HG03558 (cell line): ENCODE measurements around the gene IMMP2L.
"Not testable (repeated sequence)": the region's sequence is repeated elsewhere in the genome, so short reads cannot be mapped to it uniquely, and the experiment has no call there.

Experiments used
- ATAC-seq: cut with Tn5 transposase; IDR thresholded peaks from one replicate; pipeline ENCODE4 v1.9.1; 2021; ENCODE audit warnings: moderate number of reproducible peaks; ENCODE audit not compliant: unreplicated experiment; ENCODE audit errors: extremely low read depth

Gene IMMP2L

GRCh38 chr7:111510584-111511378 lies 51.5 kb downstream of the IMMP2L start:
- ATAC-seq, result no peak

GRCh38 chr7:111510062-111510461 lies 52.2 kb downstream of the IMMP2L start:
- no peak for ATAC-seq

DNA sequence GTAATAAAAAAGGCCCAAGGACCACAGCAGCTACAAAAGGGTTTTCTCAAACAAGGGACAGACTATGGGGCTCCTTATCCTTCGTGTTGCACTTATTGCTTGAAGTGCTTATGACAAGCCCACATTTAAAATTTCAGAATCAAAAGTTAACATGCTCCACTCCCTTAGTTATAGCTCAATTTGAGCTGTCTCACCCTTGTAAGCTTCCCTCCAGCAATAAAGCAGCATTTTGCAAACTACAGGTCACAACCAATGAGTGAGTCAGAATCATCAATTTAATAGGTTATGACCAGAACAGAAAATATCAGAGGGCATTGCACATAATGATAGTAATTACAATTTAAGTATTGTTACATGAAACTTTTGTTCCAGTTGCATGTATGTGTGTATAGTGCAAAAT lies 53.0 kb downstream of the IMMP2L start:
- ATAC-seq, result no peak

GRCh38 chr7:111508387-111508786 lies 53.9 kb downstream of the IMMP2L start:
- ATAC-seq, result no peak

DNA sequence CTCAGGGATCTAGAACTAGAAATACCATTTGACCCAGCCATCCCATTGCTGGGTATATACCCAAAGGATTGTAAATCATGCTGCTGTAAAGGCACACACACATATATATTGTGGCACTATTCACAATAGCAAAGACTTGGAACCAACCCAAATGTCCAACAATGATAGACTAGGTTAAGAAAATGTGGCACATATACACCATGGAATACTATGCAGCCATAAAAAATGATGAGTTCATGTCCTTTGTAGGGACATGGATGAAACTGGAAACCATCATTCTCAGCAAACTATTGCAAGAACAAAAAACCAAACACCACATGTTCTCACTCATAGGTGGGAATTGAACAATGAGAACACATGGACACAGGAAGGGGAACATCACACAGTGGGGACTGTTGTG lies 56.9 kb downstream of the IMMP2L start:
- not testable (repeated sequence) for ATAC-seq

- not testable (repeated sequence) for ATAC-seq
Measured at GRCh38 chr7:111501799-111502198, 60.5 kb downstream of the IMMP2L start.

GRCh38 chr7:111499027-111499426 lies 63.3 kb downstream of the IMMP2L start:
- ATAC-seq, result no peak

DNA sequence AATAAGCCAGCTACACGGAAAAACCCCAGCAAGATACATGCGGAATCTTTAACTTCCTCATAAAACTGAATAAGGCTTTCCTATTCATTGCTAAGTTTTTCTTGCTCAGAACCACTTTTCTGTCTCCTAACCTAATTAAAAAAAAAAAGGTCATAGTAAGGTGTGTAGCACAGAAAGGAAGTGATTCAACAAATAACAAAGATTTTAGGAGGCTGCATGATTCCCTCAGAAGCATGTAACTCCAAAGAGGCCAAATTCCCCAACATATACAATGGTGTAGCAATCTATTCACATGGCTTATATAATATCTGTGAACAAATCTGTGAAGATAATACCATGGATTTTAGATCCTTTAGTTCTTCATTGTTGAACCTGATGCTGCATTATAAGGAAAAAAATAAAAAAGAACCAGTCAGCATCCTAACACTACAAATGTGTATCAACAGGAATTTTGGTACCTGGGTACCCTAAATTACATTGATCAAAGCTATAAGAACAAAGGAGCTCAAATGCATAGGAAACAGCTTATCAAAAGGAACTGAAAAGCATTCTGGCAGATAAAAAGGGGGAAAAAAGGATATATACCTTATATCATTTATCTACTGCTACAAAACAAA lies 63.8 kb downstream of the IMMP2L start:
- ATAC-seq, result no peak

DNA sequence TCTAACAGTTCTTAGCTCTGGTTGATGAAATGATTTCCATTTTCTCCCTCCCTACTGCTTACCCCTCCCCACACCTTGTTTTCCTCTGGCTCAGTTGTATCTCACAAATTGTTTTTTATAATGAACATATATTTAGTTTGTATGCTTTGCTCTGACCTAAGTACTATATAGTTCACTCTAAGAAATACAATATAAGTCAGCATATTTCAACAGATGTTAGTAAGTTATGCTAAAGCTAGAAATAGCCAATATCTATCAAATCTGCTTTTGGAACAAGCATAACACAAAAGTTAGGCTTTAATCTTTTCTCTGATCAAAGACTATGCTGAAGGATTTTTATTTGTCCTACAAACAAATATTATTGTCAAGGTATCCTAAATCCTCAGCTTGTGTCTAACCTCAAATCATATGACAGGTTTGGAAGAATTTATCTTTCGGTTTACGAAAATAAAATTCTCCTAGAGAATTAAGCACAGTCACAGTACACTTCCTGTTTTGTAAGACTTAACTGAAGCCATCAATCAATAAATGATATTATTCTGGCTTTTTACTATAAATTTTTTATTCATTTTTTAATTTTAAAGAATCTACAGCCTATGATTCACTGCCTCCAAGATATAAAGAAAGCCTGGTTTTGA lies 67.0 kb downstream of the IMMP2L start:
- ATAC-seq, result no peak

GRCh38 chr7:111492234-111492633 lies 70.1 kb downstream of the IMMP2L start:
- no peak for ATAC-seq

- ATAC-seq, result peak; percentile 66
Measured at GRCh38 chr7:111486472-111487142, 75.7 kb downstream of the IMMP2L start.

- no peak for ATAC-seq
Measured at GRCh38 chr7:111485701-111486380, 76.5 kb downstream of the IMMP2L start.

- ATAC-seq, result no peak
Measured at GRCh38 chr7:111483078-111483477, 79.2 kb downstream of the IMMP2L start.

- no peak for ATAC-seq
Measured at GRCh38 chr7:111477462-111478225, 84.6 kb downstream of the IMMP2L start.

DNA sequence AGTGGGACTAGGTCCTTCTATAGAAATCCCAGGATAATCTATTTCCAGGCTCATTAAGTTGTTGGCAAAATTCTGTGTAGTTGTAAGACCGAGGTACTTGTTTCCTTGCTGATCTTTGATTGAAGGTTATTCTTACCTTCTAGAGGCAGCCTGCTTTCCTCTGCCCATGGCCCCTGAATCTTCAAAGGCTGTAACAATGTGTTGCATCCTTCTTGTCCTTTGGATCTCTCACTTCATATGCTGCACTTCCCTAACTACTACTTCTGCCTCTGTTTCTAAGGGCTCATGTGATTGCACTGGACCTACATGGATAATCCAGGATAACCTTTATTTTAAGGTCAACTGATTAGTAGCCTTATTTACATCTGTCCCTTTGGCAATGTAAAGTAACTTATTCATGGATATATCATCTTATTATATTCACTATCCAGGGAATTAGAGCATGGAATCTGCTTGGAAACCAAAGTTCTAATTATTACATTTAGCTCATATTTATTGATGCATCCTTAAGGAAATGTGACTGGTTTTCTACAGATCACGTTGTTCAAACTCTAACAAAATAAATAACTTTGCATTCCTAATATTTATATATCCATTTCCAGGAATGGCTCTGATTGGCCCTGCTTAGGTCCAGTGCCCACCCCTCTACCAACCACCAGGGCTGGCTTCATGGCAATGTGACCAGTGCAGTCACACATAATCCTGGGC lies 85.6 kb downstream of the IMMP2L start:
- no peak for ATAC-seq

- no peak for ATAC-seq
Measured at GRCh38 chr7:111475959-111476358, 86.3 kb downstream of the IMMP2L start.

DNA sequence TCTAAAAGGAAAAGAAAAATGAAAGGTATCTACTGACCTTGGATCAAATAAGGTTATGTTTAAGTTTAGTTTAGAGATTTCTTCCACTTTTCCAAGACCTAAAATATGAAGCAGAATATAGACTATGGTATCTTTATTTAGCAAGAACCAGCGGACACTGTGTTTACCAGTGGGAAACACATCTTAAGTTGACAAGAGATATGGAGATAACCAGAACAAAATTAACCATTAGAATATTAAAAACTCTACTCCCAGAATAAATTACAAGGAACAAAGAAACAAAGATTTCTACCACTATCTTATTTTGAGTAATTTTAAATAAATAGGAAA lies 86.9 kb downstream of the IMMP2L start:
- ATAC-seq, result no peak

DNA sequence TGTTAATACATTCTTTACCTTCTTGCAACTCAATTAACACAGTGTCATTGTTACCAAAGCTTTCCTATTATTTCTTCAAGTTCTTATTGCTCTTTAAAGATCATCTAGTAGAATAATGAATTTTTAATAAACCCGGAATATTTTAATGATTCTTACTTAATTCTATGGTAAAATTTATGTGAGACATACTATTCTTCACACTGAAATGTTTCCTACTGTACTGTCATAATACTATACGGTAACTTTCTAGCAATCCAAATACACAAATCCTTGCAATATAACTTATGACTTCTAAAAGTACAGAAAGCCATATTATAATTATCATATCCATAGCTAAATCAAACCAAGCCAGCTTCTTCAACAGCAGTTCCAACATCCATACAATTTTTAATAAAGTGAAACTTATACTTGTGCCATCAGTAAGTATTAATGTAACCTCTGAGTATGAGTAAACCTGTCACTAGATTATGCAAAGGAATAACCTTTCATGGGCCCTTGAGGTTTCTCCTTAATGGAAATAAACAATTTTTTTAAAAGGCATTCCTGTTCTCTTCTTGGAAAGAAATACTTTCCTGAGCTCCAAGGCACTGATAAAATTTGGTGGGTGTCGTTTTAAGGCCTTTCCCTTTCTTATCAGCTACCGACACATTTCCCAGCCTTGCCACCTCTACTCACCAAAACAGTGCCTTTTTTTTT lies 87.4 kb downstream of the IMMP2L start:
- ATAC-seq, result no peak
